Gastrocnemius medialis (tissue), 4 donors: Measurements from ENCODE around the gene SLC25A25. TPM values are rescaled to one million over a fixed set of nuclear protein-coding genes. Genes with fewer than 3 reads are reported as not detected.
A peak's percentile ranks its signal among the peaks of the same experiment; 100 is the strongest.

Experiments used
- ATAC-seq, 2 donors: fragments of 150-250 bp; one replicate each; pipeline ENCODE4 v1.9.1; 2016
- DNase-seq, 2 donors: peaks; one replicate each; pipeline ENCODE4 v3.0.0-alpha.2; 2019
- H3K27ac ChIP-seq, 4 donors: fragments of 200-600 bp; sonication (generic); 1 replicate in 1 of 4; 2 replicates in 3 of 4; pipeline ENCODE4 v1.5.1; 2016 to 2018; ENCODE audit warnings: mild to moderate bottlenecking in 2 of 4, moderate library complexity in 1 of 4
- H3K27me3 ChIP-seq, 3 donors: fragments of 200-600 bp; sonication (generic) in 2 of 3; 1 replicate in 1 of 3; 2 replicates in 2 of 3; pipeline versions ENCODE4 v1.5.1 to v1.6.0; 2016 to 2019; ENCODE audit warnings: mild to moderate bottlenecking in 1 of 3, moderate library complexity in 1 of 3
- H3K36me3 ChIP-seq, 2 donors: fragments of 200-600 bp; sonication (generic) in 1 of 2; one replicate each; pipeline ENCODE4 v1.5.1; 2017 to 2018
- H3K4me1 ChIP-seq, 2 donors: fragments of 200-600 bp; sonication (generic) in 1 of 2; one replicate each; pipeline ENCODE4 v1.5.1; 2016 to 2017; ENCODE audit warnings: mild to moderate bottlenecking in 2 of 2
- H3K4me3 ChIP-seq, 4 donors: fragments of 200-600 bp; sonication (generic) in 3 of 4; 1 replicate in 1 of 4; 2 replicates in 3 of 4; pipeline ENCODE4 v1.5.1; 2016 to 2019; ENCODE audit warnings: mild to moderate bottlenecking in 2 of 4
- H3K9me3 ChIP-seq, 3 donors: fragments of 200-600 bp; sonication (generic) in 2 of 3; 1 replicate in 1 of 3; 2 replicates in 2 of 3; pipeline ENCODE4 v1.5.1; 2016 to 2019
- CTCF ChIP-seq, 5 experiments: fragments of 450-650 bp in 3 of 5; fragments of 200-600 bp in 2 of 5; sonication (generic) in 2 of 5; IDR thresholded peaks in 4 of 5; conservative IDR thresholded peaks in 1 of 5; 1 replicate in 4 of 5; 2 replicates in 1 of 5; pipeline ENCODE4 v1.5.1; 2016 to 2019; ENCODE audit warnings: antibody characterized with exemption in 5 of 5, mild to moderate bottlenecking in 3 of 5, moderate library complexity in 3 of 5
- POLR2A ChIP-seq, 2 donors: fragments of 450-650 bp; IDR thresholded peaks; one replicate each; pipeline ENCODE4 v1.6.1; 2017; ENCODE audit warnings: antibody characterized with exemption in 2 of 2, mild to moderate bottlenecking in 2 of 2, moderate library complexity in 2 of 2
- in situ Hi-C, 4 donors: fragments of 200-750 bp; cut with MboI; loops; one replicate each; pipeline versions ENCODE4 v1.15.0 to v1.8.0; 2017; ENCODE audit warnings: low sequenced_read_pairs in 4 of 4
- intact Hi-C: fragments of 100-400 bp; cut with DNase I; formaldehyde crosslinking; loops from one replicate; pipeline ENCODE4 v1.15.1; 2023; ENCODE audit warnings: low total_unique reads
- total RNA-seq, 4 donors: library from RNA; depleted of rRNA; stranded (reverse); fragments of >200 nt; gene quantifications; one replicate each; pipeline versions ENCODE4 v1.1.0 to v1.2.3, GENCODE V29; 2016

Gene SLC25A25
- total RNA-seq, 4 donors from 2014 or later, result 26.9 to 98.7 (median 46.0) TPM

- H3K36me3 ChIP-seq, result peaks cover 0 to 38% of the 10 kb centered on the region in 2 donors
- TF ChIP-seq POLR2A (IDR thresholded peaks at IDR 0.05), result no peak
- TF ChIP-seq CTCF (IDR thresholded peaks at IDR 0.05 in 4 of 5, conservative IDR thresholded peaks at IDR 0.05 in 1 of 5), result peak in 4 of 5 experiments; percentile 6 to 58 (median 18)
- intact Hi-C loops (no loop called here), in situ Hi-C loops (loop anchor here in 2 of 4 donors (25.0 kb wide), 1 partner anchor 163 kb away; no protein-coding TSS in a partner anchor)
- DNase-seq (peak in 1 of 2 donors; percentile 54), ATAC-seq (no peak)
- H3K4me1 ChIP-seq, result peaks cover 23 to 30% of the 10 kb centered on the region in 2 donors
- no peaks in the 10 kb centered on the region for H3K9me3 ChIP-seq
- H3K4me3 ChIP-seq, result no peak overlapping the region
- H3K27ac ChIP-seq, result peak overlapping the region in 3 of 4 donors; percentile 97 to 100 (median 97)
- no peaks in the 10 kb centered on the region for H3K27me3 ChIP-seq
Measured at GRCh38 chr9:128124873-128125579, 57.0 kb downstream of the SLC25A25 start.

GRCh38 chr9:128125580-128126354, 57.7 kb downstream of the SLC25A25 start:
- peak overlapping the region in 3 of 4 donors; percentile 97 to 100 (median 97) for H3K27ac ChIP-seq

DNA sequence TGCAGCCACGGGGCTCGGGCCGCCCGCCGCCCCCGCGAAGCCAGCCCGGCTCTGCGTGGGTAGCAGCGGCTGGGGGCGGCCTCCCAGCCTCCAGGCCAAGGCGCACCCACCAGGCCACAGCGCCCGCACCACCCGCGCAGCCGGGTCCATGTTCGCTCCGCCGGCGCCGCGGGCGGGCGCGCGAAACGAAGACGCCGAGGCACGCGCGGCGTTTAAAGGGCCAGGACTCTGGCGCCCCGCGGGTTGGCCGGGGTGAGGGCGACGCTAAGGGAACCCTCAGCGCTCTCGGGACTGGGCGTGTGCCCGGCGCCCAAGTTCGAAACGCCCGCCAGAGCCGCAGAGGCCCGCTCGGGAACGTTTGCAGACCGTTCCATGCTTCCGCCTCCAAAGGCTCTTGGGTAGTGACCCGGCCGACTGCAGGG, 59.5 kb downstream of the SLC25A25 start, which contains the start of gene PTGES2:
Gene PTGES2 (minus strand): TSS at position 162 of the 422 bp plus-strand sequence. CDS start 12 bp downstream, at position 150.
- Histone ChIP-seq H3K27ac (peak within 1 kb of the TSS; percentile 97 to 100 (median 98)), H3K27me3 (no peaks in the 10 kb centered on the region), H3K4me3 (peak within 1 kb of the TSS; percentile 72 to 99 (median 98)), H3K36me3 (peaks cover 0 to 25% of the 10 kb centered on the region in 2 donors), H3K4me1 (peaks cover 23 to 30% of the 10 kb centered on the region in 2 donors), H3K9me3 (no peaks in the 10 kb centered on the region)
- TF ChIP-seq CTCF (IDR thresholded peaks at IDR 0.05 in 4 of 5, conservative IDR thresholded peaks at IDR 0.05 in 1 of 5) (peak in 1 of 5 experiments; percentile 11), POLR2A (IDR thresholded peaks at IDR 0.05) (peak; percentile 62 to 78)
- ATAC-seq (peak; percentile 81 to 82), DNase-seq (peak; percentile 60 to 72)
- in situ Hi-C loops (no loop called here), intact Hi-C loops (no loop called here)

More at GRCh38 chr9:128125580-128126354, 57.7 kb downstream of the SLC25A25 start:
- Histone ChIP-seq H3K27me3 (no peaks in the 10 kb centered on the region), H3K4me1 (peaks cover 23 to 30% of the 10 kb centered on the region in 2 donors), H3K36me3 (peaks cover 0 to 34% of the 10 kb centered on the region in 2 donors), H3K4me3 (peak overlapping the region; percentile 72 to 99 (median 98)), H3K9me3 (no peaks in the 10 kb centered on the region)
- ATAC-seq (no peak), DNase-seq (peak in 1 of 2 donors; percentile 12)
- in situ Hi-C loops (no loop called here), intact Hi-C loops (no loop called here)
- no peak for TF ChIP-seq CTCF (IDR thresholded peaks at IDR 0.05 in 4 of 5, conservative IDR thresholded peaks at IDR 0.05 in 1 of 5)

- H3K9me3 ChIP-seq, result no peaks in the 10 kb centered on the region
- intact Hi-C loops (no loop called here), in situ Hi-C loops (no loop called here)
- peak overlapping the region; percentile 72 to 99 (median 98) for H3K4me3 ChIP-seq
- H3K27me3 ChIP-seq, result no peaks in the 10 kb centered on the region
- peak; percentile 93 to 95 for ATAC-seq
- TF ChIP-seq CTCF (IDR thresholded peaks at IDR 0.05 in 4 of 5, conservative IDR thresholded peaks at IDR 0.05 in 1 of 5), result no peak
- TF ChIP-seq POLR2A (IDR thresholded peaks at IDR 0.05), result peak; percentile 27 to 64
- peaks cover 0 to 19% of the 10 kb centered on the region in 2 donors for H3K36me3 ChIP-seq
- H3K27ac ChIP-seq, result peak overlapping the region; percentile 97 to 100 (median 98)
- H3K4me1 ChIP-seq, result peaks cover 23 to 30% of the 10 kb centered on the region in 2 donors
- peak; percentile 71 to 79 for DNase-seq
Measured at GRCh38 chr9:128127990-128128835, 60.2 kb downstream of the SLC25A25 start.
